ENCODE measurements around the gene BASP1. TPM values are rescaled to one million over a fixed set of nuclear protein-coding genes. Genes with fewer than 3 reads are reported as not detected.
"Not testable (repeated sequence)": the region's sequence is repeated elsewhere in the genome, so short reads cannot be mapped to it uniquely, and the experiment has no call there.

Gene BASP1
- total RNA-seq, 6 donors from 2014 or later = 19.8 to 78.7 (median 32.9) TPM

DNA sequence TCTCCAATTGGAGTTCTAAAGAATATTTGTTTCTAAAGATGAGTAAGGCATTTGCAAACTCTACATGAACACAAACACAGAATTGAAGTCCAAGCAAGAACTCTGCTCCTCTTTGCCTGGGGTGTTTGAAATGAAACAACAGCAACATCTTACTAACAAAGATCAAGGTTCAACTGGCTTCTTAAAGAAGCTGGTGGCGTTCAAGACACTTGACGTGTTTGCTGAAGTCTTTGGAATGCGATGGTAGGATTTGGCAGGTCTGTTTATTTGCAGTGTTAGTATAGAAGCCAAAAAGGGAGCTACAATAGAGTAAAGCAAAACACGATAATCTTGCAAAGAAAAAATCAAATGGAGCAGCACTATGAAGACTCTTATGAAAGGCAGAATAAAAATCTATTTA lies 94.9 kb downstream of the BASP1 start:
- DNase-seq (no peak), ATAC-seq (ENCODE audit: low FRiP score in 2 of 2) (no peak)
- Histone ChIP-seq H3K27me3 (no peaks in the 10 kb centered on the region), H3K4me3 (no peak overlapping the region), H3K36me3 (no peaks in the 10 kb centered on the region), H3K27ac (no peak overlapping the region), H3K9me3 (no peaks in the 10 kb centered on the region), H3K4me1 (peaks cover 4 to 17% (median 8%) of the 10 kb centered on the region in 4 donors)
- TF ChIP-seq EP300 (IDR thresholded peaks at IDR 0.05) (no peak), POLR2AphosphoS5 (IDR thresholded peaks at IDR 0.05) (no peak), POLR2A (IDR thresholded peaks at IDR 0.05) (no peak)
- TF ChIP-seq, protein P1, sequence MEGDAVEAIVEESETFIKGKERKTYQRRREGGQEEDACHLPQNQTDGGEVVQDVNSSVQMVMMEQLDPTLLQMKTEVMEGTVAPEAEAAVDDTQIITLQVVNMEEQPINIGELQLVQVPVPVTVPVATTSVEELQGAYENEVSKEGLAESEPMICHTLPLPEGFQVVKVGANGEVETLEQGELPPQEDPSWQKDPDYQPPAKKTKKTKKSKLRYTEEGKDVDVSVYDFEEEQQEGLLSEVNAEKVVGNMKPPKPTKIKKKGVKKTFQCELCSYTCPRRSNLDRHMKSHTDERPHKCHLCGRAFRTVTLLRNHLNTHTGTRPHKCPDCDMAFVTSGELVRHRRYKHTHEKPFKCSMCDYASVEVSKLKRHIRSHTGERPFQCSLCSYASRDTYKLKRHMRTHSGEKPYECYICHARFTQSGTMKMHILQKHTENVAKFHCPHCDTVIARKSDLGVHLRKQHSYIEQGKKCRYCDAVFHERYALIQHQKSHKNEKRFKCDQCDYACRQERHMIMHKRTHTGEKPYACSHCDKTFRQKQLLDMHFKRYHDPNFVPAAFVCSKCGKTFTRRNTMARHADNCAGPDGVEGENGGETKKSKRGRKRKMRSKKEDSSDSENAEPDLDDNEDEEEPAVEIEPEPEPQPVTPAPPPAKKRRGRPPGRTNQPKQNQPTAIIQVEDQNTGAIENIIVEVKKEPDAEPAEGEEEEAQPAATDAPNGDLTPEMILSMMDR (IDR thresholded peaks at IDR 0.05) = no peak
- 39 to 43% methylated on average over 4 of the region's 4 CpGs for WGBS, 2 donors

DNA sequence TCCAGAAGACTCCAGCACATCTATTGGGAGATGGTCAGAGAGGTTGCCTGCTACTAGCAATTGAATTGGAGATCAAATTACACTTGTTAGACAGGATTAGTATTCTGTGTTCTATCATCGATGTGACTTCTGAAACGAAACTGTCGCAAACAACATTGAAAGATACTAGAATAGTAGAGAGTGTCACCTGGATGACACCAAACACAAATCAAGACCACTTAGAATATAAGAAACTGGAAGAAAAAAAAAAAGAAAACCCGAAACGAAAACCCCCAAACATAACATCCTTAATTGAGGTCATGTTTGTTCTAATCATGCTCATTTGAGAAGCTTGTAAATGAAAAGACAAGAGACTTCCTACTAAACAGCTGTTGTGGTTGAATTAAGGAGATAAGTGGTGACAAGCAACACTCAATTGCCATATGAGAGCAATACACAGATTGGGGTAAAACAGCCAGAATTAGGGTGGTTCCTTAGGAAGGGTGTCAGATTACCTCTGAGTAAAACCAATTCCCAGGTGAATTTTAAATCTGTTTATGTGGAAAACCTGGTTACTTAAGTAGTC lies 97.6 kb downstream of the BASP1 start:
- Histone ChIP-seq H3K36me3 (no peaks in the 10 kb centered on the region), H3K9me3 (no peaks in the 10 kb centered on the region), H3K27me3 (no peaks in the 10 kb centered on the region), H3K4me1 (peaks cover 4 to 20% (median 8%) of the 10 kb centered on the region in 4 donors), H3K4me3 (no peak overlapping the region), H3K27ac (no peak overlapping the region)
- DNase-seq = no peak
- no peak for TF ChIP-seq EP300 (IDR thresholded peaks at IDR 0.05)
- TF ChIP-seq, protein P1 (IDR thresholded peaks at IDR 0.05) = no peak
- no peak for TF ChIP-seq POLR2A (IDR thresholded peaks at IDR 0.05)
- TF ChIP-seq POLR2AphosphoS5 (IDR thresholded peaks at IDR 0.05) = no peak
- ATAC-seq (ENCODE audit: low FRiP score in 2 of 2) = no peak
- 70 to 79% methylated on average over 5 of the region's 5 CpGs for WGBS, 2 donors

DNA sequence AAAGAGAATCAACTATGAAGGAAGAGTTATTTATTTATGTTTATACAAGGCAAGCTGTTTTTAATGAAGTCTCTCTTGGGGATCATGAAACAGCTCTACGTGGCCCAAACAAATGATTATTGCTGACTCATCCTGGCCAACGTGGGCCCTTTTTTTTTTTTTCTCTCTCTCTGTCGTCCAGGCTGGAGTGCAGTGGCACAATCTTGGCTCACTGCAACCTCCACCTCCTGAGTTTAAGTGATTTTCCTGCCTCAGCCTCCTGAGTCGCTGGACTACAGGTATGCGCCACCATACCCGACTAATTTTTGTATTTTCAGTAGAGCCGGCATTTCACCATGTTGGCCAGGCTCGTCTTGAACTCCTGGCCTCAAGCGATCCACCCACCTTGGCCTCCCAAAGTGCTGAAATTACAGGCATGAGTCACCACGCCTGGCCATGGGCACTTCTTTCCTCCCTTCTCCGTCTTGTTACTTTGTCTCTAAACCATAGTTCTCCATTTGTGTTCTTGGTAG lies 98.3 kb downstream of the BASP1 start:
- TF ChIP-seq POLR2AphosphoS5 (IDR thresholded peaks at IDR 0.05) (no peak), EP300 (IDR thresholded peaks at IDR 0.05) (no peak), POLR2A (IDR thresholded peaks at IDR 0.05) (no peak)
- TF ChIP-seq, protein P1 (IDR thresholded peaks at IDR 0.05) = no peak
- DNase-seq (no peak), ATAC-seq (ENCODE audit: low FRiP score in 2 of 2) (no peak)
- Histone ChIP-seq H3K27me3 (no peaks in the 10 kb centered on the region), H3K36me3 (no peaks in the 10 kb centered on the region), H3K9me3 (no peaks in the 10 kb centered on the region), H3K4me1 (peaks cover 4 to 20% (median 8%) of the 10 kb centered on the region in 4 donors), H3K27ac (no peak overlapping the region), H3K4me3 (no peak overlapping the region)
- 69 to 72% methylated on average over 11 of the region's 11 CpGs for WGBS, 2 donors

DNA sequence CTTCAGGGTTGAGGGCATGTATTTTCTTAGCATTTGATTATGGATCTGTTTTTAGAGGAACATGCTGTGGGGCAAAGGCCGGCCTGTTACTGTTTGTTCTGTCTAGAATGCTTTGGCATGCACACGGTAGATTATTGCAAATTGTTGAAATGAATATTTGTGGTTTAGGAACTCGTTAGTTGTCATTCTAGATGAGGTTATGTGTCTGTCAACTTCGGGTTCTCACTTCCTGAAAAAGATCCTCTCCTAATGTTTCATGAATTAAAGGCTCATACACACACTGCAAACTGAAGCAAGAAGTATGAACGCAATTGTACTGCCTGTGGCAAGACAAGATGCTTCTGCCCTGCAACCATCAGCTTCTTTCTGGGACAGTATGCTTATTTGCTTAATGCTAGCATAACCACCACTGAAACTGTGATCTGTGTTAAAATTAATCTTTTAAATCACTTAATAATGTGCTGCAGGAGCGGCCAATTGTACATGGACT lies 99.6 kb downstream of the BASP1 start:
- H3K36me3 ChIP-seq = no peaks in the 10 kb centered on the region
- no peaks in the 10 kb centered on the region for H3K9me3 ChIP-seq
- no peaks in the 10 kb centered on the region for H3K27me3 ChIP-seq
- peak; percentile 46 to 80 for ATAC-seq (ENCODE audit: low FRiP score in 2 of 2)
- TF ChIP-seq EP300 (IDR thresholded peaks at IDR 0.05) (no peak), POLR2AphosphoS5 (IDR thresholded peaks at IDR 0.05) (no peak), POLR2A (IDR thresholded peaks at IDR 0.05) (no peak)
- TF ChIP-seq, protein P1 (IDR thresholded peaks at IDR 0.05) = no peak
- peak overlapping the region in 3 of 4 donors; percentile 8 to 43 (median 20) for H3K27ac ChIP-seq
- H3K4me1 ChIP-seq = peaks cover 4 to 20% (median 8%) of the 10 kb centered on the region in 4 donors
- 42 to 52% methylated on average over 6 of the region's 6 CpGs for WGBS, 2 donors
- H3K4me3 ChIP-seq = no peak overlapping the region
- no peak for DNase-seq

DNA sequence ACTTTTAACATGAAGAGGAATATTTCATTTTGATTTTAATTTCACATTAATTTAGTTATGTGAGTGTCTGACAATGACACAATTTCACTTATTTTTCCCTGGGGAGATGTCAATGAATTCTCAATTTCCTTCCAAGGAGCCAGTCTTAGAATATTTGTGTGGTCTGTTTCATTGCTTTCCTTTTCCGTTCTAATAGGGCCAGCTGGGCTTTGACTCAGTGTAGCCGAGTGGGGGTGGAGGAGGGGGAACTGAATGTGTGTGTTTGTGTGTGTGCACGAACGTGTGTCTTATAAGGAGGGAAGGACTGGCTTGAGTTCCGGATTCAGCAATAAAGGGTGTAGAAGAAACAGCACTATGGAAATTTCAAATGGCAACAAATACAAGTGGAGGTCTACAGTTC lies 100.0 kb downstream of the BASP1 start:
- Histone ChIP-seq H3K27me3 (no peaks in the 10 kb centered on the region), H3K9me3 (no peaks in the 10 kb centered on the region), H3K4me1 (peaks cover 4 to 20% (median 8%) of the 10 kb centered on the region in 4 donors), H3K36me3 (no peaks in the 10 kb centered on the region), H3K27ac (peak overlapping the region in 1 of 4 donors; percentile 8), H3K4me3 (no peak overlapping the region)
- no peak for DNase-seq
- 41 to 48% methylated on average over 5 of the region's 5 CpGs for WGBS, 2 donors
- peak in 1 of 2 donors; percentile 50 for ATAC-seq (ENCODE audit: low FRiP score in 2 of 2)
- no peak for TF ChIP-seq POLR2A (IDR thresholded peaks at IDR 0.05)
- no peak for TF ChIP-seq EP300 (IDR thresholded peaks at IDR 0.05)
- TF ChIP-seq POLR2AphosphoS5 (IDR thresholded peaks at IDR 0.05) = no peak
- TF ChIP-seq, protein P1 (IDR thresholded peaks at IDR 0.05) = no peak

DNA sequence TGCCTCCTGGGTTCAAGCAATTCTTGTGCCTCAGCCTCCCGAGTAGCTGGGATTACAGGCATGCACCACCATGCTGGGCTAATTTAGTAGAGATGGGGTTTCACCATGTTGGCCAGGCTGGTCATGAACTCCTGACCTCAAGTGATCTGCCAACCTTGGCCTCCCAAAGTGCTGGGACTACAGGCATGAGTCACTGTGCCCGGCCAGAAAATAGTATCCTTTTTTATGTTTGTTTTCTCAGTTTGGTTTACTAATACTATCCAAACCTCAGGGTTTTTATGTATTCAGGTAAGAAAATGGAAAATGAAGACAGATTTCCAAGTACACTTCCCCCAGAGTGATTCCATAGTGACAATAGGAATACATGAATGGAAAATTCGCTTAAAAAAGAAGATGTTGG lies 101.7 kb downstream of the BASP1 start:
- not testable (repeated sequence) for H3K27me3 ChIP-seq; H3K36me3 ChIP-seq; ATAC-seq (ENCODE audit: low FRiP score in 2 of 2); H3K4me3 ChIP-seq; DNase-seq; H3K27ac ChIP-seq; H3K9me3 ChIP-seq
- WGBS, 2 donors = 79 to 93% methylated on average over 3 of the region's 3 CpGs
- peaks cover 4 to 20% (median 8%) of the 10 kb centered on the region in 4 donors for H3K4me1 ChIP-seq
